SK-N-SH (cell line): ENCODE measurements around the gene PRMT7. TPM values are rescaled to one million over a fixed set of nuclear protein-coding genes. Genes with fewer than 3 reads are reported as not detected.

Experiments
- CTCF ChIA-PET: fragments of 300-600, 350-600 bp; formaldehyde crosslinking; extraction: SDS; loops from one replicate; lab custom pipeline; 2021; lab: Yijun Ruan, JAX
- POLR2A ChIA-PET: fragments of 350-600 bp; sonication (Branson Sonifier 250); formaldehyde crosslinking; extraction: SDS; loops from one replicate; lab custom pipeline; 2020; ENCODE audit warnings: antibody characterized with exemption, inconsistent platforms; lab: Yijun Ruan, JAX
- DNase-seq: peaks from one replicate; pipeline ENCODE4 v3.0.0; 2012
- H2AFZ ChIP-seq: fragments of 200-600 bp; sonication (generic); 2 replicates; pipeline ENCODE4 v1.8.1; 2016; ENCODE audit warnings: antibody characterized with exemption, mild to moderate bottlenecking, low read depth
- H3F3A ChIP-seq: fragments of 200-600 bp; sonication (generic); replicated peaks from 2 replicates; pipeline ENCODE3; 2016; ENCODE audit warnings: antibody characterized with exemption, mild to moderate bottlenecking; ENCODE audit not compliant: insufficient read depth
- H3K27ac ChIP-seq, 2 experiments: fragments of 200-500 bp in 1 of 2; fragments of 200-600 bp in 1 of 2; sonication (Bioruptor generic) in 1 of 2; sonication (generic), shearing (Covaris generic) in 1 of 2; 2 replicates each; pipeline versions ENCODE4 v1.5.1 to v1.6.1; 2014 to 2016; ENCODE audit warnings: low read depth in 2 of 2, inconsistent platforms in 1 of 2, low read length in 1 of 2, mild to moderate bottlenecking in 1 of 2, mixed read lengths in 1 of 2
- H3K27me3 ChIP-seq: fragments of 200-600 bp; sonication (generic), shearing (Covaris generic); 2 replicates; pipeline ENCODE4 v1.6.1; 2016; ENCODE audit warnings: mixed run types; ENCODE audit not compliant: insufficient read depth
- H3K36me3 ChIP-seq, 2 experiments: fragments of 200-500 bp in 1 of 2; fragments of 200-600 bp in 1 of 2; sonication (Bioruptor generic) in 1 of 2; sonication (generic) in 1 of 2; replicated peaks in 1 of 2; 2 replicates each; pipeline versions ENCODE3 to v1.5.1; 2014 to 2016; ENCODE audit warnings: low read length in 1 of 2, mild to moderate bottlenecking in 1 of 2; ENCODE audit not compliant: insufficient read depth in 2 of 2, control insufficient read depth in 1 of 2
- H3K4me1 ChIP-seq, 2 experiments: fragments of 200-500 bp in 1 of 2; fragments of 200-600 bp in 1 of 2; sonication (Bioruptor generic) in 1 of 2; sonication (generic), shearing (Covaris generic) in 1 of 2; 2 replicates each; pipeline versions ENCODE4 v1.5.1 to v1.6.1; 2014 to 2016; ENCODE audit warnings: low read depth in 1 of 2, low read length in 1 of 2, mixed run types in 1 of 2; ENCODE audit not compliant: insufficient read depth in 2 of 2, control insufficient read depth in 1 of 2
- H3K4me2 ChIP-seq: fragments of 200-600 bp; sonication (generic), shearing (Covaris generic); 2 replicates; pipeline ENCODE4 v1.6.1; 2017; ENCODE audit warnings: mixed run types
- H3K4me3 ChIP-seq, 2 experiments: fragments of 200-500 bp in 1 of 2; fragments of 200-600 bp in 1 of 2; sonication (Bioruptor generic) in 1 of 2; sonication (generic), shearing (Covaris generic) in 1 of 2; 2 replicates each; pipeline versions ENCODE4 v1.5.1 to v1.8.1; 2014 to 2016; ENCODE audit warnings: low read depth in 2 of 2, inconsistent platforms in 1 of 2, low read length in 1 of 2, mild to moderate bottlenecking in 1 of 2, mixed read lengths in 1 of 2, moderate library complexity in 1 of 2
- H3K79me2 ChIP-seq: fragments of 200-600 bp; sonication (generic); 2 replicates; pipeline ENCODE4 v1.8.1; 2017; ENCODE audit warnings: mild to moderate bottlenecking; ENCODE audit not compliant: insufficient read depth
- H3K9ac ChIP-seq: fragments of 200-600 bp; sonication (generic); 2 replicates; pipeline ENCODE4 v1.6.1; 2017; ENCODE audit warnings: mixed run types
- H3K9me2 ChIP-seq: fragments of 200-600 bp; sonication (generic); 2 replicates; pipeline ENCODE4 v1.6.1; 2017; ENCODE audit warnings: mixed run types
- H3K9me3 ChIP-seq: fragments of 200-600 bp; sonication (generic); 2 replicates; pipeline ENCODE4 v1.6.1; 2017; ENCODE audit warnings: mixed run types, mild to moderate bottlenecking, moderate library complexity
- H4K20me1 ChIP-seq: fragments of 200-600 bp; sonication (generic); 2 replicates; pipeline ENCODE4 v1.6.1; 2017; ENCODE audit warnings: mild to moderate bottlenecking, mixed run types; ENCODE audit not compliant: insufficient read depth
- CTCF ChIP-seq: fragments of 200-600 bp; sonication (generic); IDR thresholded peaks from 2 replicates; pipeline ENCODE4 v1.6.1; 2017; ENCODE audit warnings: antibody characterized with exemption, mild to moderate bottlenecking, moderate library complexity
- ELF1 ChIP-seq: IDR thresholded peaks from 2 replicates; pipeline ENCODE4 v1.4.0; 2012
- EP300 ChIP-seq, 2 experiments: IDR thresholded peaks; 2 replicates each; pipeline versions ENCODE4 v1.4.0 to v1.6.1; 2012; ENCODE audit warnings: borderline replicate concordance in 1 of 2, low read depth in 1 of 2, low read length in 1 of 2
- EZH2phosphoT487 ChIP-seq: fragments of 200-600 bp; sonication (generic); IDR thresholded peaks from 2 replicates; pipeline ENCODE4 v1.6.1; 2017; ENCODE audit warnings: low read depth, mixed run types, mild to moderate bottlenecking, antibody characterized with exemption, moderate library complexity, borderline replicate concordance
- FOXJ3 ChIP-seq: sonication (generic); formaldehyde crosslinking; IDR thresholded peaks from 2 replicates; pipeline ENCODE4 v1.5.1; 2020; ENCODE audit warnings: mild to moderate bottlenecking, missing genetic modification reagents
- GABPA ChIP-seq: IDR thresholded peaks from 2 replicates; pipeline ENCODE4 v1.4.0; 2012; ENCODE audit warnings: low read depth, mild to moderate bottlenecking
- GATA2 ChIP-seq: sonication (generic); formaldehyde crosslinking; IDR thresholded peaks from 2 replicates; pipeline ENCODE4 v1.5.0; 2020; ENCODE audit warnings: mild to moderate bottlenecking, missing genetic modification reagents
- IRF3 ChIP-seq: fragments of 150-350 bp; IDR thresholded peaks from 2 replicates; pipeline ENCODE4 v1.6.1; 2016; ENCODE audit warnings: mild to moderate bottlenecking, low read depth, low read length
- JUND ChIP-seq: IDR thresholded peaks from 2 replicates; pipeline ENCODE4 v1.4.0; 2012
- NFIC ChIP-seq: IDR thresholded peaks from 2 replicates; pipeline ENCODE4 v1.4.0; 2012; ENCODE audit warnings: borderline replicate concordance
- NRF1 ChIP-seq: IDR thresholded peaks from 2 replicates; pipeline ENCODE4 v1.6.1; 2012; ENCODE audit warnings: low read depth, mild to moderate bottlenecking, low read length
- POLR2AphosphoS5 ChIP-seq: IDR thresholded peaks from 2 replicates; pipeline ENCODE4 v1.6.1; 2012; ENCODE audit warnings: low read depth, low read length
- RAD21 ChIP-seq: IDR thresholded peaks from 2 replicates; pipeline ENCODE4 v1.6.1; 2012; ENCODE audit warnings: mild to moderate bottlenecking, low read length
- RCOR1 ChIP-seq: fragments of 150-350 bp; IDR thresholded peaks from 2 replicates; pipeline ENCODE4 v1.6.1; 2017; ENCODE audit warnings: antibody characterized with exemption, low read length
- SIN3A ChIP-seq: IDR thresholded peaks from 2 replicates; pipeline ENCODE4 v1.6.1; 2012; ENCODE audit warnings: low read depth, mild to moderate bottlenecking, low read length, moderate library complexity, borderline replicate concordance
- SMC3 ChIP-seq: IDR thresholded peaks from 2 replicates; pipeline ENCODE4 v1.6.1; 2012; ENCODE audit warnings: low read depth, low read length, improper control_type of control experiment
- TCF12 ChIP-seq: IDR thresholded peaks from 2 replicates; pipeline ENCODE4 v1.4.0; 2012
- USF2 ChIP-seq: fragments of 150-350 bp; IDR thresholded peaks from 2 replicates; pipeline ENCODE4 v1.6.1; 2017; ENCODE audit warnings: antibody characterized with exemption, low read length, low read depth, borderline replicate concordance
- WGBS: methylation state at CpG from one replicate; pipeline ENCODE4 v1.1.6; 2017; ENCODE audit warnings: low lambda C conversion rate; 5-methylcytosine and 5-hydroxymethylcytosine counted together
- polyA plus RNA-seq, 3 experiments: library from polyadenylated mRNA; depleted of rRNA; stranded (reverse); fragments of >200 nt; gene quantifications; 2 replicates each; pipeline ENCODE4 v1.2.3, GENCODE V29; 2012

Gene PRMT7
- polyA plus RNA-seq, 1 of the 3 experiments (the other 2 are of a cell fraction), result 46.0 TPM

GRCh38 chr16:68272507-68273209 is 38.2 kb upstream of the PRMT7 start:
- TF ChIP-seq USF2 (no peak), NRF1 (no peak), NFIC (no peak), RAD21 (no peak), FOXJ3 (CRISPR knock-in tag) (no peak), EP300 (IDR thresholded peaks at IDR 0.05; ENCODE audit: borderline replicate concordance in 1 of 2, low read depth in 1 of 2, low read length in 1 of 2) (no peak), GABPA (no peak), JUND (no peak), SMC3 (no peak), POLR2AphosphoS5 (no peak), IRF3 (no peak), CTCF (no peak), SIN3A (no peak), ELF1 (no peak), EZH2phosphoT487 (no peak), GATA2 (CRISPR knock-in tag) (no peak), RCOR1 (no peak), TCF12 (no peak)
- Histone ChIP-seq H3K79me2 (peaks cover 89% of the 10 kb centered on the region), H3K27ac (no peak overlapping the region), H4K20me1 (peaks cover 21% of the 10 kb centered on the region), H3K36me3 (peaks cover 8 to 9% of the 10 kb centered on the region in 2 experiments), H3K4me2 (no peak overlapping the region), H3F3A (no peaks in the 10 kb centered on the region), H3K4me3 (no peak overlapping the region), H3K9me2 (no peaks in the 10 kb centered on the region), H3K27me3 (no peaks in the 10 kb centered on the region), H3K9me3 (no peaks in the 10 kb centered on the region), H2AFZ (no peak overlapping the region), H3K4me1 (no peaks in the 10 kb centered on the region; a peak in 1 of 4 replicates), H3K9ac (no peak overlapping the region)
- no peak for DNase-seq
- 97% methylated on average over 4 of the region's 4 CpGs for whole genome bisulfite sequencing
- POLR2A ChIA-PET, result interaction anchor here (1.4 kb wide), 1 partner anchor 9 kb away, joined by 5 read pairs; the partner anchor contains the start of gene SLC7A6
- CTCF ChIA-PET, result interaction anchor here (1.0 to 1.8 kb wide), 4 partner anchors 9 to 57 kb away, joined by 4 to 10 read pairs (median 8); partner anchors contain the start of gene SLC7A6
